Omental fat pad (tissue), 4 donors: ENCODE measurements around the gene TANC1. TPM values are rescaled to one million over a fixed set of nuclear protein-coding genes. Genes with fewer than 3 reads are reported as not detected.

Source experiments
- ATAC-seq: fragments of 150-250 bp; one replicate; pipeline ENCODE4 v1.9.1; 2016; ENCODE audit warnings: mild to moderate bottlenecking, moderate library complexity; ENCODE audit not compliant: low FRiP score
- DNase-seq: peaks from one replicate; pipeline ENCODE4 v3.0.0-alpha.2; 2019; ENCODE audit warnings: low spot score
- CTCF ChIP-seq, 3 donors: fragments of 450-650 bp; IDR thresholded peaks; one replicate each; pipeline ENCODE4 v1.5.1; 2016 to 2017; ENCODE audit warnings: antibody characterized with exemption in 3 of 3, mild to moderate bottlenecking in 3 of 3, moderate library complexity in 2 of 3
- total RNA-seq, 4 donors: library from RNA; depleted of rRNA; stranded (reverse); fragments of >200 nt; gene quantifications; one replicate each; pipeline ENCODE4 v1.1.0, GENCODE V29; 2016

Gene TANC1
- total RNA-seq, 4 donors from 2014 or later = 26.4 to 72.5 (median 34.9) TPM

GRCh38 chr2:159045545-159046454 is 77.4 kb downstream of the TANC1 start:
- TF ChIP-seq CTCF (IDR thresholded peaks at IDR 0.05) = no peak
- ATAC-seq (no peak), DNase-seq (no peak)

GRCh38 chr2:159046966-159047365 is 78.5 kb downstream of the TANC1 start:
- ATAC-seq = peak; percentile 80
- TF ChIP-seq CTCF (IDR thresholded peaks at IDR 0.05) = no peak
- DNase-seq = no peak

- no peak for TF ChIP-seq CTCF (IDR thresholded peaks at IDR 0.05)
- no peak for DNase-seq
- ATAC-seq = no peak
These were observed 82.0 kb downstream of the TANC1 start for GRCh38 chr2:159050426-159050825.

- no peak for TF ChIP-seq CTCF (IDR thresholded peaks at IDR 0.05)
- ATAC-seq (no peak), DNase-seq (no peak)
These were observed 82.7 kb downstream of the TANC1 start for GRCh38 chr2:159051133-159051532.

GRCh38 chr2:159051661-159052060 is 83.2 kb downstream of the TANC1 start:
- TF ChIP-seq CTCF (IDR thresholded peaks at IDR 0.05) = no peak
- no peak for ATAC-seq
- no peak for DNase-seq

GRCh38 chr2:159052157-159052601 is 83.7 kb downstream of the TANC1 start:
- DNase-seq (no peak), ATAC-seq (no peak)
- TF ChIP-seq CTCF (IDR thresholded peaks at IDR 0.05) = no peak
